OCI-LY7 (cell line): ENCODE data around the gene NCAN. TPM values are rescaled to one million over a fixed set of nuclear protein-coding genes. Genes with fewer than 3 reads are reported as not detected.

Source experiments
- BruUV-seq: library from RNA; stranded (reverse); fragments of 400-500 nt; replicated peaks from 2 replicates; lab custom pipeline; 2021; lab: Mats Ljungman, UMichigan
- CTCF ChIA-PET: fragments of 300-600 bp; sonication (Branson Sonifier 250); formaldehyde crosslinking; loops from one replicate; lab custom pipeline; 2022; ENCODE audit warnings: antibody characterized with exemption; ENCODE audit not compliant: unreplicated experiment; lab: Charles Lee
- POLR2A ChIA-PET: fragments of 300-600 bp; sonication (Branson Sonifier 250); formaldehyde crosslinking; loops from one replicate; lab custom pipeline; 2022; ENCODE audit warnings: antibody characterized with exemption; lab: Charles Lee
- DNase-seq: peaks from one replicate; pipeline ENCODE4 v3.0.0-alpha.2; 2015; ENCODE audit warnings: low spot score
- H2AFZ ChIP-seq: fragments of 200-600 bp; sonication (generic), shearing (Covaris generic); 2 replicates; pipeline ENCODE4 v1.6.1; 2014; ENCODE audit warnings: mild to moderate bottlenecking, antibody characterized with exemption, low read length, moderate library complexity
- H3K27ac ChIP-seq: fragments of 200-600 bp; sonication (generic); 2 replicates; pipeline ENCODE4 v1.5.1; 2014; ENCODE audit warnings: mixed run types, low read depth, mild to moderate bottlenecking, moderate library complexity, low read length, inconsistent platforms; ENCODE audit not compliant: poor library complexity, severe bottlenecking
- H3K36me3 ChIP-seq: fragments of 200-600 bp; sonication (generic); 2 replicates; pipeline ENCODE4 v1.6.1; 2014; ENCODE audit warnings: mild to moderate bottlenecking, antibody characterized with exemption, low read length, moderate library complexity, mixed read lengths; ENCODE audit not compliant: insufficient read depth
- H3K4me1 ChIP-seq: fragments of 200-600 bp; sonication (generic); 2 replicates; pipeline ENCODE4 v1.5.1; 2014; ENCODE audit warnings: mild to moderate bottlenecking, low read length; ENCODE audit not compliant: insufficient read depth, poor library complexity, severe bottlenecking
- H3K4me2 ChIP-seq: fragments of 200-600 bp; sonication (generic); 2 replicates; pipeline ENCODE4 v1.6.1; 2014; ENCODE audit warnings: mild to moderate bottlenecking, low read length
- H3K4me3 ChIP-seq: fragments of 200-600 bp; sonication (generic); 2 replicates; pipeline ENCODE4 v1.5.1; 2014; ENCODE audit warnings: mild to moderate bottlenecking, low read depth, low read length; ENCODE audit not compliant: poor library complexity, severe bottlenecking
- H3K79me2 ChIP-seq: fragments of 200-600 bp; sonication (generic); 2 replicates; pipeline ENCODE4 v1.6.1; 2016; ENCODE audit warnings: low read depth, mild to moderate bottlenecking, low read length, moderate library complexity, mixed read lengths; ENCODE audit not compliant: insufficient read depth
- H3K9me2 ChIP-seq: fragments of 200-600 bp; sonication (generic); 2 replicates; pipeline ENCODE4 v1.6.1; 2016; ENCODE audit warnings: mild to moderate bottlenecking, low read length, mixed read lengths; ENCODE audit not compliant: insufficient read depth
- H3K9me3 ChIP-seq: fragments of 200-600 bp; sonication (generic); 2 replicates; pipeline ENCODE4 v1.6.1; 2014; ENCODE audit warnings: mild to moderate bottlenecking, mixed run types, low read length, mixed read lengths
- H4K20me1 ChIP-seq: fragments of 200-600 bp; sonication (generic); 2 replicates; pipeline ENCODE4 v1.6.1; 2014; ENCODE audit warnings: mild to moderate bottlenecking, antibody characterized with exemption, low read length, moderate library complexity, mixed read lengths; ENCODE audit not compliant: insufficient read depth
- CTCF ChIP-seq: fragments of 200-600 bp; sonication (generic); conservative IDR thresholded peaks from 2 replicates; pipeline ENCODE4 v1.5.1; 2014; ENCODE audit warnings: mild to moderate bottlenecking, antibody characterized with exemption, low read length, moderate library complexity, mixed read lengths
- EZH2phosphoT487 ChIP-seq: fragments of 200-600 bp; sonication (generic); IDR thresholded peaks from 2 replicates; pipeline ENCODE4 v1.6.1; 2018; ENCODE audit warnings: low read depth, borderline replicate concordance, mild to moderate bottlenecking, mixed run types, antibody characterized with exemption, low read length, moderate library complexity, mixed read lengths
- intact Hi-C: fragments of 100-400 bp; cut with micrococcal nuclease; formaldehyde crosslinking; loops from one replicate; pipeline ENCODE4 v1.10.0; 2022; ENCODE audit not compliant: unreplicated experiment
- total RNA-seq, 2 experiments: library from RNA; depleted of rRNA in 1 of 2; stranded (reverse); fragments of >200 nt in 1 of 2; shearing (Covaris generic) in 1 of 2; gene quantifications; 2 replicates each; pipeline ENCODE4 v1.2.3, GENCODE V29; 2014 to 2022

NCAN gene
- total RNA-seq, 2 experiments from 2014 or later: not detected

DNA sequence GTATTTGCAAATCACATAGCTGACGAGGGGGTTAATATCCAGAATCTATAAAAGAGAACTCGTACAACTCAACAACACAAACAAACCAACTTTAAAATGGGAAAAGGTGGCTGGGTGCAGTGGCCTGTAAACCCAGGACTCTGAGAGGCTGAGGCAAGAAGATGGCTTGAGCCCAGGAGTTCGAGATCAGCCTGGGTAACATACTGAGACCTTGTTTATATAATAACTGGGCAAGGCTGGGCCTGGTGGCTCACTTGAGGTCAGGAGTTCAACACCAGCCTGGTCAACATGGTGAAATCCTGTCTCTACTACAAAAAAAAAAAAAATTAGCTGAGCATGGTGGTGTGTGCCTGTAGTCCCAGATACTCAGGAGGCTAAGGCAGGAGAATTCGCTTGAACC is 83.2 kb downstream of the NCAN start:
- no peaks in the 10 kb centered on the region for H3K4me1 ChIP-seq
- TF ChIP-seq CTCF: no peak
- no peak overlapping the region for H2AFZ ChIP-seq
- intact Hi-C loops: no loop called here
- peaks cover 62% of the 10 kb centered on the region for H3K36me3 ChIP-seq
- BruUV-seq: no TSS peak
- H4K20me1 ChIP-seq: no peaks in the 10 kb centered on the region
- POLR2A ChIA-PET: interaction anchor here (0.6 to 1.6 kb wide), 2 partner anchors 7 to 12 kb away, joined by 3 to 5 read pairs; no protein-coding TSS in a partner anchor
- no peaks in the 10 kb centered on the region for H3K9me3 ChIP-seq
- no peaks in the 10 kb centered on the region for H3K9me2 ChIP-seq
- no peak for DNase-seq
- H3K4me3 ChIP-seq: no peak overlapping the region
- H3K4me2 ChIP-seq: no peak overlapping the region
- H3K79me2 ChIP-seq: no peaks in the 10 kb centered on the region
- CTCF ChIA-PET: no interaction called here
- no peak overlapping the region for H3K27ac ChIP-seq

- TF ChIP-seq EZH2phosphoT487 (no peak), CTCF (no peak)
- intact Hi-C loops: no loop called here
- H3K4me2 ChIP-seq: no peak overlapping the region
- no peaks in the 10 kb centered on the region for H3K79me2 ChIP-seq
- H3K4me3 ChIP-seq: no peak overlapping the region
- ChIA-PET POLR2A (no interaction called here), CTCF (no interaction called here)
- H3K4me1 ChIP-seq: no peaks in the 10 kb centered on the region
- H3K9me3 ChIP-seq: no peaks in the 10 kb centered on the region
- no peak overlapping the region for H2AFZ ChIP-seq
- no peak for DNase-seq
- H3K9me2 ChIP-seq: no peaks in the 10 kb centered on the region
- H3K36me3 ChIP-seq: peaks cover 63% of the 10 kb centered on the region
- H3K27ac ChIP-seq: no peak overlapping the region
- no peaks in the 10 kb centered on the region for H4K20me1 ChIP-seq
- no TSS peak for BruUV-seq
These were observed 85.4 kb downstream of the NCAN start for GRCh38 chr19:19296953-19297689.

- CTCF ChIA-PET: no interaction called here
These were observed 86.0 kb downstream of the NCAN start for GRCh38 chr19:19297759-19298158.

More at GRCh38 chr19:19297759-19298158, 86.0 kb downstream of the NCAN start:
- intact Hi-C loops: no loop called here
- Histone ChIP-seq H4K20me1 (no peaks in the 10 kb centered on the region), H3K36me3 (peaks cover 63% of the 10 kb centered on the region), H3K79me2 (no peaks in the 10 kb centered on the region), H3K4me3 (no peak overlapping the region), H2AFZ (no peak overlapping the region), H3K27ac (no peak overlapping the region), H3K4me2 (no peak overlapping the region), H3K9me3 (no peaks in the 10 kb centered on the region), H3K4me1 (no peaks in the 10 kb centered on the region), H3K9me2 (no peaks in the 10 kb centered on the region)
- POLR2A ChIA-PET: no interaction called here
- TF ChIP-seq CTCF (no peak), EZH2phosphoT487 (no peak)
- DNase-seq: no peak
- no TSS peak for BruUV-seq
